Skeletal muscle tissue (tissue), 4 donors: ENCODE measurements around the gene USE1. TPM values are rescaled to one million over a fixed set of nuclear protein-coding genes. Genes with fewer than 3 reads are reported as not detected.
A peak's percentile ranks its signal among the peaks of the same experiment; 100 is the strongest.

Experiments
- H3K27ac ChIP-seq: one replicate; pipeline ENCODE4 v1.7.0; 2013; ENCODE audit warnings: mild to moderate bottlenecking, low read depth, low read length, inconsistent platforms
- H3K27me3 ChIP-seq, 3 donors: one replicate each; pipeline ENCODE4 v1.7.0; 2013; ENCODE audit warnings: low read length in 3 of 3; ENCODE audit not compliant: control insufficient read depth in 3 of 3, insufficient read depth in 3 of 3
- H3K36me3 ChIP-seq, 3 donors: one replicate each; pipeline ENCODE4 v1.7.0; 2013; ENCODE audit warnings: low read length in 3 of 3; ENCODE audit not compliant: control insufficient read depth in 3 of 3, insufficient read depth in 3 of 3
- H3K4me1 ChIP-seq, 3 donors: one replicate each; pipeline ENCODE4 v1.7.0; 2013; ENCODE audit warnings: low read length in 3 of 3, mild to moderate bottlenecking in 3 of 3; ENCODE audit not compliant: control insufficient read depth in 3 of 3, insufficient read depth in 3 of 3
- H3K4me3 ChIP-seq, 3 donors: one replicate each; pipeline ENCODE4 v1.7.0; 2013; ENCODE audit warnings: low read length in 3 of 3
- H3K9ac ChIP-seq, 3 donors: one replicate each; pipeline ENCODE4 v1.7.0; 2013; ENCODE audit warnings: low read length in 3 of 3, mild to moderate bottlenecking in 3 of 3, moderate library complexity in 2 of 3, low read depth in 1 of 3
- H3K9me3 ChIP-seq, 3 donors: one replicate each; pipeline ENCODE4 v1.7.0; 2013; ENCODE audit warnings: low read length in 3 of 3; ENCODE audit not compliant: control insufficient read depth in 3 of 3
- total RNA-seq: library from RNA; depleted of rRNA; stranded (reverse); fragments of >200 nt; gene quantifications from one replicate; pipeline ENCODE4 v1.2.3, GENCODE V29; 2014
- donor health status: Osteomylitis.

The USE1 gene
- total RNA-seq, 1 donor from 2014 or later: 19.3 TPM

DNA sequence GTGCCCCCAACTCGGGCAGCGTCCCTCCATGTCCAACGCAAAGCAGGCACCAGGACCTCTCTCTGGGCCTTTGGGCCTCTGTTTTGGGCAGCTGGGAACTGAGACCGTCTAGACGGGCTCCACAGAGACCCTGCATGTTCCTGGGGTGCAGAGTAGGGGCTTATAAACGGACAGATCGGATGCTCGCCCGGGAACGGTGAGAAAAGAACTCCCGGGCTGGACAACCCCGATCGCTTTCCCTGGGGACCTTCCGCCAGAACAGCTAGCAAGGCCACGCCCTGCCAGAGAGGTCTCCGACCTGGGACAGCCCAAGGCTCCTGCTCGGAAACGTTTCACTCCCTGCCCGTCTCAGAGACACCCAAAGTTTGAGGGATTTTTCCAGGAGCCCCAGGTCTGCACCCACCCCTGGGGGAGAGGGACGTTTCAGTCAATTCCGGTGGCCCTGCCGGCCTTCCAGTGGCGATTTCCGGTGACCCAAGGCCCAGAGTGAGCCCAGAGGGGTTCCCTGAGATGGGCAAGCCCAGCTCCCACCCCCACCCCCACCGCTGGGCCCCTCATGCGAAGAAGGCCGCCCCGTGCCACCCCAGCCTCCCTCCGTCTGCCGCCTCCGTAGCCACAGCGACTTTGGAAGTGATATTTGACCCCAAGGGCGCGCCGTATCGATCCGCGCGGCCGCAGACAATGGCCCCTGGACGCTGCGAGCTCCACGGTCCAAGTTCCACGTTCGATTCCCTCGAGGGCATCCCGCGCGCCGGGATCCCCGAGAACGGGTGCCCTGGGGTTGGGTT, 28.9 kb downstream of the USE1 start:
- no peaks in the 10 kb centered on the region for H3K27me3 ChIP-seq
- peak overlapping the region; percentile 81 for H3K27ac ChIP-seq
- H3K9ac ChIP-seq: peak overlapping the region; percentile 85 to 87 (median 86)
- peak overlapping the region; percentile 84 to 96 (median 91) for H3K4me3 ChIP-seq
- H3K36me3 ChIP-seq: peaks cover 0 to 5% (median 3%) of the 10 kb centered on the region in 3 donors
- no peaks in the 10 kb centered on the region for H3K9me3 ChIP-seq
- H3K4me1 ChIP-seq: peaks cover 21 to 51% (median 42%) of the 10 kb centered on the region in 3 donors

DNA sequence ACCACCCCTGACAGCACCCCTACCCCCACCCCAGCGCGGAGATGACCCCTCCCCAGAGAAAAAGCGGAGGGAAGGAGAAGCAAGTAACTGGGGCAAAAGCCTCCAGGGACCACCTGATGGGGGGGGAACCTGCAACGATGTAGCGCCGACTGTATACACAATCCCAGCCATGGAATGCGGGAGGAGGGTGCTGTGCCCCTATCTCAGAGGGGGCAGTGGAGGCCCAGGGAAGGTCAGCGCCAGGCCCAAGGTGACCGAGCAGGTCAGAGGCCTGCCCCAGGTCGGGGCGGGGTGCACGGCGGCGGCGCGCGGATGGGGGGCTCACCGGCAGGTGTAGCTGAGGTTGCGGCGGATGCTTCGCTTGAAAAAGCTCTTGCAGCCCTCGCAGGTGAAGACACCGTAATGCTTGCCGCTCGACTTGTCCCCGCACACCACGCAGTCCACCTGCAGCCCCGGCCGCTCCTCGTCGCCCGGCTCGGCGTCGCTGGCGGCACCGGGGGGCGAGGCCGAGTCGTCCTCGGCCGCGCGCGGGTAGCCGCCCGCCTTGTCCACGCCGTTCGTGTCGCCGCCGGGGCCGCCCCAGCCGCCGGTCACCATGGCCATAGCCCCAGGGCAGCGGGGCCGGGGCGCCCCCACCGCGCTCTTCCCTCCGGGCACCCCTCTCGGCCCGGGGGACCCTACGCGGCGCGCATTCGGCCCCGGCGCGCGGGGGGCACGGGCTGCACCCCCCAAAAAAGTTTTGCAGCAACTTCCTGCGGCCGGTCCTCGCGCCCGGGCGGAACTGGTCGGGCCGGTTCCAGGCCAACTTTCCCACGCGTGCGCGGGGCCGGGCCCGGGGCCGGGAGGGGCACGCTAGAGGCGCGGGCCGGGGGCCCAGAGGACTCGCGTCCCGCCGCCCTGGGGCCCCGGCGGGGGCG, 29.7 kb downstream of the USE1 start:
- H3K9me3 ChIP-seq: no peaks in the 10 kb centered on the region
- peak overlapping the region; percentile 81 for H3K27ac ChIP-seq
- H3K27me3 ChIP-seq: no peaks in the 10 kb centered on the region
- H3K4me3 ChIP-seq: peak overlapping the region; percentile 84 to 96 (median 91)
- H3K9ac ChIP-seq: peak overlapping the region; percentile 85 to 87 (median 86)
- peaks cover 21 to 51% (median 42%) of the 10 kb centered on the region in 3 donors for H3K4me1 ChIP-seq
- H3K36me3 ChIP-seq: peaks cover 0 to 5% (median 3%) of the 10 kb centered on the region in 3 donors

- H3K36me3 ChIP-seq: peaks cover 0 to 3% (median under 1%) of the 10 kb centered on the region in 3 donors
- peaks cover 21 to 51% (median 42%) of the 10 kb centered on the region in 3 donors for H3K4me1 ChIP-seq
- peak within 1 kb of the TSS; percentile 85 to 87 (median 86) for H3K9ac ChIP-seq
- H3K27ac ChIP-seq: peak within 1 kb of the TSS; percentile 81
- H3K9me3 ChIP-seq: no peaks in the 10 kb centered on the region
- H3K27me3 ChIP-seq: no peaks in the 10 kb centered on the region
- H3K4me3 ChIP-seq: peak within 1 kb of the TSS; percentile 84 to 96 (median 91)
Observed at GRCh38 chr19:17245535-17245984, 30.4 kb downstream of the USE1 start, which contains the start of gene NR2F6. Gene NR2F6, minus strand, starts transcription at chr19:17245919. Its CDS starts 699 bp downstream, at chr19:17245220.

DNA sequence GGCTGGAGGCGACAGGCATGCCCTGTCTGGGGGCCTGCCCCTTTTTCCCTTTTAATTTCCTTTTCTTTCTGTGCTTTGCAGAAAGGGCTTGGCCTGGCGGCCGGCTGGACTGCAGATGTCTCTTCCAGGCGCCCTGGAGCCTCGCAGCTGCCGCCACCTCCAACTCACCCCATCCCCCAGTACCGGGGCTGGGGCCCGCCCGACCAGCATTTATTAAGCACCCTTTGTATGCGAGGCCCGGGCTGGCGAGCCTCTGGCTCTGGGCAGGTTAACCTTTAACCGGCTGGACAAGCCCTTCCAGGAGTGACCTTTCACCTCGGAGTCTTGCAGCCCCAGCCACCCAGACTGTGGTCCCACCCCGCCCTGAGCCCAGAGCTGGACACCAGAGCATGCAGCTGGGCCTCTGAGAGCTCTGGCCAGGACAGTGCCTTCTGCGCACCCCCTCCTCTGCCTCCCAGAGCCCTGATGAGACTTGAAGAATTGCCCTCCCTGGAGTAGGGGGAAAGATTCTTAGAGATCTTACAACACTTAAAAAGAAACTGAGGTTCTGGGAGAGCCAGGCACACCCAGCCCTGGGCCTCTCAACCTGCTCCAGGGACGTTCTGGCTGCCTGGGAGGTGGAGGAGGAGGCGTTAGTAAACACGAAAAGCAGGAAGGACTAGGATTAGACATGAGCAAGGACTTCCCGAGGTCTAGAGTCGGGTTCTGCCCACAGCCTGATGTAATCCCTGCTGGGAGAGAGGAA, 31.7 kb downstream of the USE1 start:
- peaks cover 14 to 43% (median 36%) of the 10 kb centered on the region in 3 donors for H3K4me1 ChIP-seq
- H3K9ac ChIP-seq: peak overlapping the region in 2 of 3 donors; percentile 70 to 83
- H3K27me3 ChIP-seq: peaks cover 0 to 5% (median 0%) of the 10 kb centered on the region in 3 donors
- H3K9me3 ChIP-seq: no peaks in the 10 kb centered on the region
- H3K36me3 ChIP-seq: peaks cover 0 to 3% (median 0%) of the 10 kb centered on the region in 3 donors
- H3K27ac ChIP-seq: peak overlapping the region; percentile 72
- H3K4me3 ChIP-seq: peak overlapping the region; percentile 66 to 75 (median 69)

GRCh38 chr19:17248011-17248776, 33.0 kb downstream of the USE1 start:
- Histone ChIP-seq H3K36me3 (peaks cover 0 to 3% (median 0%) of the 10 kb centered on the region in 3 donors), H3K27me3 (peaks cover 0 to 6% (median 0%) of the 10 kb centered on the region in 3 donors), H3K4me3 (no peak overlapping the region), H3K9me3 (no peaks in the 10 kb centered on the region), H3K4me1 (peaks cover 7 to 32% (median 26%) of the 10 kb centered on the region in 3 donors), H3K27ac (no peak overlapping the region), H3K9ac (no peak overlapping the region)

- no peak overlapping the region for H3K9ac ChIP-seq
- peaks cover 0 to 16% (median 16%) of the 10 kb centered on the region in 3 donors for H3K4me1 ChIP-seq
- no peaks in the 10 kb centered on the region for H3K9me3 ChIP-seq
- no peak overlapping the region for H3K4me3 ChIP-seq
- peaks cover 0 to 8% (median 0%) of the 10 kb centered on the region in 3 donors for H3K27me3 ChIP-seq
- H3K27ac ChIP-seq: no peak overlapping the region
- peaks cover 0 to 3% (median 0%) of the 10 kb centered on the region in 3 donors for H3K36me3 ChIP-seq
Observed at GRCh38 chr19:17249887-17250548, 34.9 kb downstream of the USE1 start.

DNA sequence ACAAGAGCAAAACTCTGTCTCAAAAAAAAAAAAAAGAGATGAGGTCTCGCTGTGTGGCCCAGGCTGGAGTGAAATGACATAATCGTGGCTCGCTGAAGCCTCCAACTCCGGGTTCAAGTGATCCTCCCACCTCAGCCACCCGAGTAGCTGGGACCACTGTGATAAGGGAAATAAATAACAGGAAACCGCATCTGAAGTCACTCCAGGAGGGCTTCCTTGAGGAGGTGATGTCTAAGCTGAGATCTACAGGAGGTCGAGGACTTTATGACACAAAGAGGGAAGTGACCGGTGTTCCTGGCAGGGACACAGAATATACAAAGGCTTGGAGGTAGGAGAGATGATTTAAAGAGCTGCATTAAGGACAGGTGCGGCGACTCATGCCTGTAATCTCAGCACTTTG, 39.5 kb downstream of the USE1 start:
- no peaks in the 10 kb centered on the region for H3K4me1 ChIP-seq
- H3K27me3 ChIP-seq: peaks cover 0 to 8% (median 3%) of the 10 kb centered on the region in 3 donors
- no peak overlapping the region for H3K9ac ChIP-seq
- H3K36me3 ChIP-seq: peaks cover 0 to 6% (median 4%) of the 10 kb centered on the region in 3 donors
- H3K27ac ChIP-seq: no peak overlapping the region
- H3K9me3 ChIP-seq: no peaks in the 10 kb centered on the region
- H3K4me3 ChIP-seq: no peak overlapping the region

GRCh38 chr19:17255150-17255621, 40.0 kb downstream of the USE1 start:
- peaks cover 0 to 8% (median 3%) of the 10 kb centered on the region in 3 donors for H3K27me3 ChIP-seq
- H3K27ac ChIP-seq: no peak overlapping the region
- peaks cover 0 to 6% (median 4%) of the 10 kb centered on the region in 3 donors for H3K36me3 ChIP-seq
- no peaks in the 10 kb centered on the region for H3K9me3 ChIP-seq
- H3K9ac ChIP-seq: no peak overlapping the region
- no peaks in the 10 kb centered on the region for H3K4me1 ChIP-seq
- no peak overlapping the region for H3K4me3 ChIP-seq
